MCF 10A (cell line): ENCODE measurements around the gene SDCCAG8. TPM values are rescaled to one million over a fixed set of nuclear protein-coding genes. Genes with fewer than 3 reads are reported as not detected.

ENCODE experiments used
- BruUV-seq: library from RNA; stranded (reverse); fragments of 400-500 nt; replicated peaks from 2 replicates; lab custom pipeline; 2021; lab: Mats Ljungman, UMichigan
- CTCF ChIA-PET: fragments of 300-600 bp; sonication (Branson Sonifier 250); formaldehyde crosslinking; extraction: SDS; loops from one replicate; lab custom pipeline; 2021; ENCODE audit warnings: antibody characterized with exemption, inconsistent platforms; lab: Yijun Ruan, JAX
- POLR2A ChIA-PET: fragments of 300-600, 350-650 bp; sonication (Branson Sonifier 250); formaldehyde crosslinking; extraction: SDS; loops from one replicate; lab custom pipeline; 2020; ENCODE audit warnings: antibody characterized with exemption, inconsistent platforms; lab: Yijun Ruan, JAX
- DNase-seq: peaks from one replicate; pipeline ENCODE4 v3.0.0-alpha.2; 2018; ENCODE audit not compliant: unreplicated experiment
- H3K27ac Mint-ChIP-seq: one replicate; pipeline ENCODE4 v1.8.0; 2022; ENCODE audit warnings: mild to moderate bottlenecking, low read depth, mixed read lengths; ENCODE audit not compliant: unreplicated experiment
- H3K27me3 Mint-ChIP-seq: one replicate; pipeline ENCODE4 v1.8.0; 2022; ENCODE audit warnings: mixed read lengths; ENCODE audit not compliant: insufficient read depth, unreplicated experiment
- H3K36me3 Mint-ChIP-seq: one replicate; pipeline ENCODE4 v1.8.0; 2022; ENCODE audit warnings: mild to moderate bottlenecking, moderate library complexity, mixed read lengths; ENCODE audit not compliant: insufficient read depth, unreplicated experiment
- H3K4me1 Mint-ChIP-seq: one replicate; pipeline ENCODE4 v1.8.0; 2022; ENCODE audit warnings: mixed read lengths; ENCODE audit not compliant: insufficient read depth, unreplicated experiment
- H3K4me3 Mint-ChIP-seq: one replicate; pipeline ENCODE4 v1.8.0; 2022; ENCODE audit warnings: mild to moderate bottlenecking, moderate library complexity, mixed read lengths; ENCODE audit not compliant: unreplicated experiment
- H3K9me3 Mint-ChIP-seq: one replicate; pipeline ENCODE4 v1.8.0; 2022; ENCODE audit warnings: mixed read lengths; ENCODE audit not compliant: unreplicated experiment
- CTCF ChIP-seq: fragments of 200-600 bp; IDR thresholded peaks from one replicate; pipeline ENCODE4 v1.8.0; 2022; ENCODE audit warnings: antibody characterized with exemption, mild to moderate bottlenecking; ENCODE audit not compliant: unreplicated experiment
- intact Hi-C: fragments of 100-400 bp; cut with micrococcal nuclease; formaldehyde crosslinking; loops from 2 replicates; pipeline ENCODE4 v1.14.1; 2022
- total RNA-seq: library from RNA; stranded (reverse); gene quantifications from 2 replicates; pipeline ENCODE4 v1.2.3, GENCODE V29; 2022

The SDCCAG8 gene
- total RNA-seq, 1 experiment from 2014 or later, result 128 TPM

- H3K4me3 Mint-ChIP-seq, result no peak overlapping the region
- H3K27me3 Mint-ChIP-seq, result no peaks in the 10 kb centered on the region
- ChIA-PET CTCF (interaction anchor here (0.6 kb wide), 1 partner anchor 14 kb away, joined by 3 read pairs; no protein-coding TSS in a partner anchor), POLR2A (no interaction called here)
- no peaks in the 10 kb centered on the region for H3K4me1 Mint-ChIP-seq
- no TSS peak for BruUV-seq
- TF ChIP-seq CTCF, result no peak
- no peak overlapping the region for H3K27ac Mint-ChIP-seq
- H3K9me3 Mint-ChIP-seq, result no peaks in the 10 kb centered on the region
- peaks cover 50% of the 10 kb centered on the region for H3K36me3 Mint-ChIP-seq
- DNase-seq, result no peak
- intact Hi-C loops, result no loop called here
Observed at GRCh38 chr1:243471026-243471685, 215.3 kb downstream of the SDCCAG8 start.

GRCh38 chr1:243471754-243472745 is 216.2 kb downstream of the SDCCAG8 start:
- BruUV-seq, result no TSS peak
- no peak overlapping the region for H3K4me3 Mint-ChIP-seq
- ChIA-PET POLR2A (no interaction called here), CTCF (interaction anchor here (0.6 kb wide), 1 partner anchor 13 kb away, joined by 3 read pairs; no protein-coding TSS in a partner anchor)
- intact Hi-C loops, result no loop called here
- DNase-seq, result no peak
- TF ChIP-seq CTCF, result no peak
- H3K4me1 Mint-ChIP-seq, result no peaks in the 10 kb centered on the region
- peaks cover 48% of the 10 kb centered on the region for H3K36me3 Mint-ChIP-seq
- H3K9me3 Mint-ChIP-seq, result no peaks in the 10 kb centered on the region
- H3K27ac Mint-ChIP-seq, result no peak overlapping the region
- no peaks in the 10 kb centered on the region for H3K27me3 Mint-ChIP-seq

DNA sequence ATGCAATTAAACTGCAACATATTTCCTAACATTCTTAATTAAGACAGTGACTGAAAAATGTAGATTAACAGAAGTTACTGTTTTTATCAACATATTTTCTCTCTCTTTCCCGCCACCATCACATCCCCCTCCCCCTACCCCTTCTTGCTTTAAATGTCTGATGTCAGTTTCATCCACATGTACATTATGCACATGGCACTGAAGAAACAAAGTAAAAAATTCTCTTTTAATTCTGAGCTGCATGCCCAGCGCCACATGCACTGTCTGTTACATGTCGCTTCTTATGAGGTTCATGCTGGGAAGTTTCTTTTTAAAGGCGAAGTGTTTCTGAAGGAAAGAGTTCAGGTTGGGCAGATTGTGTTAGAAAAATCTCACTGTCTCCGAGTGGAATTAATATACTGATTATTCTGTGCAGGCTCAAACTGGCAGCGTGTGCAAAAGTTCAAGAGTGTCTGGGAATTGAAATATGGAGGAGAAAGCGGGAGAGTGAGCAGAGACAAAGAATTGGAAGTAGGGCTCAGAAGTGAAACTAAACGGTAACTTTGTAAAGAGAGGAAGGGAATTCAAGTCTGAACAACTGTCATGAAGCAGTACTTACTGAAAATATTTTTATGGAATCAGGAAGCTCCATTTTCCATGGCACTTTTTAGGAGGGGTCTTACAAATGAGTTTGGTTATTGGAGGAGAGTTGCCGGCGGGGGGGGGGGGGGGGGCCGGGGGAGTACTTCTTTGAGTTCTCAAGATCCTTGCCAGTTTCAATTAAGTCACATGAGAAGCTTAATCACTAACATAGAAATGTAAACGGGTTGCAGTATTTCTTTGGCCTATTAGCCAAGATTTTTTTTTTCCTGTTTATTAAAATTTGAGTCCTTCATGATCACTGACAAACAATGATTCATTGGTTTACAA is 217.6 kb downstream of the SDCCAG8 start:
- BruUV-seq, result no TSS peak
- CTCF ChIA-PET, result no interaction called here
- TF ChIP-seq CTCF, result no peak
- peaks cover 44% of the 10 kb centered on the region for H3K36me3 Mint-ChIP-seq
- intact Hi-C loops, result no loop called here
- no peak overlapping the region for H3K27ac Mint-ChIP-seq
- no peak overlapping the region for H3K4me3 Mint-ChIP-seq
- H3K9me3 Mint-ChIP-seq, result no peaks in the 10 kb centered on the region
- no peaks in the 10 kb centered on the region for H3K4me1 Mint-ChIP-seq
- POLR2A ChIA-PET, result no interaction called here
- DNase-seq, result no peak
- H3K27me3 Mint-ChIP-seq, result no peaks in the 10 kb centered on the region
